Effector CD8-positive, alpha-beta T cell (primary cell): ENCODE data around the gene QARS1.

Source experiments
- DNase-seq: peaks from one replicate; lab custom pipeline; 2025; lab: John Stamatoyannopoulos, UW

The QARS1 gene

DNA sequence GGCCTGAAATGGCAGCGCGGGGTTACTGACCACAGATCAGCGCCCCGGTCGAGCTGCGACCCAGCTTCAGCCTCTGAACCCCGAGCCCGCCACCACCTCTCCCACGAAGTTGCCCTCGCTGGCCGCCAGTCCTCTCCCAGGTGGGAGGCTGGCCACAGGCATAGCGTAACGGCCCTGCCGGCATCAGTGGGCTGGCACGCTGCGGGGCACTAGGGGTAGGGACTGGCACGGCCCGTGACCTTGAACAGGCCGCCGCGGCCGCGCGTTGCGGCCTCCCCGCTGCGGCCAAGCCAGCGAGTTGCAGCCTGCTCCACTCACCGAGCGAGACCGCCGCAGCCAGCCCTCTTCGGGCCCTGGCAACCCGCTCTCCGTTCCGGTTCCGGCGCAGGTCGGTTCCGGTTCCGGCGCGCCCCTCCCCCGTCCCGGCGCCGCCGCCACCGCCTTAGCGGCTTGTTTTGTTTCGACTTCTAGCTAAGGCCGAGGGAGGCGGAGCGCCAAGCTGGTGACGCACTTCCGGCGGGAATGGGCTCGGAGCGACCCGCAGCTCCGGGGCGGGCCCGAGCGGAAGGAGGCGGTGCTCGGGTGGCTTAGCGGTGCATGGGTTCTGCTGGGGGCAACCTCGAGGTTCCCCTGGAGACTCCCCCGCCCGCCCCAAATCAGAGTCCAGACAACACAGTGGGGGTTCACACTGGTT lies 16.0 kb upstream of the QARS1 start, which contains the start of gene USP19:
TSS of gene USP19 (minus strand) at position 386 of the 694 bp plus-strand sequence. CDS start 1,678 bp downstream, outside the sequence.
- DNase-seq, result peak; percentile 89

- DNase-seq, result no peak
Measured at GRCh38 chr3:49120096-49120437, 15.5 kb upstream of the QARS1 start.

GRCh38 chr3:49119439-49119838 lies 14.9 kb upstream of the QARS1 start:
- no peak for DNase-seq

GRCh38 chr3:49119036-49119435 lies 14.5 kb upstream of the QARS1 start:
- no peak for DNase-seq

- no peak for DNase-seq
Measured at GRCh38 chr3:49112262-49112661, 7.7 kb upstream of the QARS1 start.

DNA sequence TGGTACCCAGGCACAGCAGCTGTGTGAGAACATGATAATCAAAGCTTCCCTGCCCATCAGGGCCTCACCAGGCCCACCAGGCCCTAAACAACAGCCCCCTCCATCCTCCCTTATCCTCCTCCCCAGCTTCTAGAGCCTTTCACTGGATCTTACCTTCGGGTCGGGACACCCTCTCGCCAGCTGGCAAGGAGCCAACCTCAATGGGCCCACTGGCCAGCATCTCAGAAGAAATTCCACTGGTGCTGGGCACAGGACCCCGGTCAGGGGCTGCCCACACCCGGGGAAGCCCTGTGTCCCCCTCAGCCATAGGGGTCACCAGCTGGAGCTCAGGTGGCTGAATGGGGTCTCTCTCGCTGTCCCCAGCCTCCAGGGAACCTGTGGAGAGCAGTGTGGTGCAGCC lies 6.8 kb upstream of the QARS1 start:
- no peak for DNase-seq

GRCh38 chr3:49110780-49111179 lies 6.2 kb upstream of the QARS1 start:
- no peak for DNase-seq

- DNase-seq, result no peak
Measured at GRCh38 chr3:49108346-49108745, 3.8 kb upstream of the QARS1 start.

DNA sequence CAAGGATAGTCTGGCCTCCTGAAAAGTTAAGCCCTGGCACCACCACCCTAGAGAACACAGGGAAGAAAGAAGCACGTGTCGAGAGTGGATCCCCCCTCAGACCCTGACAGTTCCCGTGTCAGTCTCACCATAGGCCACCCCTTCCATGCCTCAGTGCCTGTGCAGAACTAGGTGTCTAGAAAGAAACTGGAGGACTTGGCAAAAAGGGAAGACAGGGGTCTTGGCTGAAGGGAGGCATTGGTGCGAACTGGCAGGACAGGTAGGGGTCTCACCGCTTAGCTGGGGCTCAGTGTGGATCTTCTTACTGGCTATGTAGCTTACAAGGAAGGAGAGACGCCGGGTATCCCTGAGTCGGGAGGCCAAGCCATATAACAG lies 518 bp downstream of the QARS1 start:
- no peak for DNase-seq

DNA sequence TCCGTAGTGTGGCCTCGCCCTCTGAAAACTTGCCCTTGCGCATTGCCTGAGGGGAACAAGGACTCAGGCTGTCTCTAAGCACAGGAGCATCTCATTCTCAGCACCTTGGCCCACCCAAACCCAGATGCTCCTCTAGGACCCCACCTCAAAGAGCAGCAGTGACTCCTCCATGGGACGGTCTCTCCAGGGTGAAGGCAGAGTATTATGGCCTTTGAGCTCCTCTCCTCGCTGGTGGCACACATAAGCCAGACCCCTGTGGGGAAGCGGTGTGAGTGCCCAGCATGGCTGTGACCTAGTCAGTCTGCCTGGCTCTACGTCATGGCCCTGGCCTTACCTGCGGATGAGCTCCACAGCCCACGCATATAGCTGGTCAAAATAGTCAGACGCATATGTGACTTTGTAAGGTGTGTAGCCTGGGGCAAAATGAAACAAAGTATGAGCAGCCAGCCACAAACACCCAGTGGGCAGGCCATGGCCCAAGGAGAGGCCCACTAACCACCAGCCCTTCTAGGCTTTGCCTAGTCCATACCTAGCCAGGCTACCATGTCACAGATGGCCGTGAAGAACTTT lies 4.4 kb downstream of the QARS1 start:
- DNase-seq, result no peak

DNA sequence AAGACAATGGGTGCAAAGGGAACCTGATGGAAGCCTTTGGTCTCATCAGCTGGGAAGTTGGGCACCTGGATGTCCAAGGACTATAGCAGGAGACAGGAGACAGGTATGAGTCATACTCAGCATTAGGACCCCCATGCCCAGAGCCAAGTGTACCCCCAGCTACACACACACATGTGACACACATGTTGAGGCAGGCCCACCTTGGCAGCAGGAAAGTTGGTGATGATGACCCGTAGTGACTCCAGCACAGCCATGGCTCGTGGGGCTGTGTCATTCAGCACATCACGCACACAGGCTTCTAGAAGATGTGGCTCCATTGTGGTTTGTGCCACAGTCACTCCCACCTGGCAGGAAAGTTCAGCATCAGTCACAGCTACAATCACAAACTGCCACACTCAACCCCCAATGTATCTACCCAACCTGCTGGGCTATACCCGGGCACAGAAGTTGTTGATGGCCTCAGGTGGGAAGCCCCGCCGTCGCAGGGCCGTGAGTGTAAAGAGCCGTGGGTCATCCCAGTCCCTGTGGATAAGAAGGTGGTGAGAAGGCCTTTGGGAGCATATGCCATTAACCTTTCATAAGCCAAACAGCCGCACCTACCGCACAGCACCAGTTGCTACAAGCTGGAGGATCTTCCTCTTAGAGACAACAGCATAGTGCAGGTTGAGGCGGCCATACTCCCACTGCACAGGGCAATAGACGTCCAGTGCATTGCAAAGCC lies 5.5 kb downstream of the QARS1 start:
- DNase-seq, result no peak

- no peak for DNase-seq
Measured at GRCh38 chr3:49098429-49098828, 6.1 kb downstream of the QARS1 start.

DNA sequence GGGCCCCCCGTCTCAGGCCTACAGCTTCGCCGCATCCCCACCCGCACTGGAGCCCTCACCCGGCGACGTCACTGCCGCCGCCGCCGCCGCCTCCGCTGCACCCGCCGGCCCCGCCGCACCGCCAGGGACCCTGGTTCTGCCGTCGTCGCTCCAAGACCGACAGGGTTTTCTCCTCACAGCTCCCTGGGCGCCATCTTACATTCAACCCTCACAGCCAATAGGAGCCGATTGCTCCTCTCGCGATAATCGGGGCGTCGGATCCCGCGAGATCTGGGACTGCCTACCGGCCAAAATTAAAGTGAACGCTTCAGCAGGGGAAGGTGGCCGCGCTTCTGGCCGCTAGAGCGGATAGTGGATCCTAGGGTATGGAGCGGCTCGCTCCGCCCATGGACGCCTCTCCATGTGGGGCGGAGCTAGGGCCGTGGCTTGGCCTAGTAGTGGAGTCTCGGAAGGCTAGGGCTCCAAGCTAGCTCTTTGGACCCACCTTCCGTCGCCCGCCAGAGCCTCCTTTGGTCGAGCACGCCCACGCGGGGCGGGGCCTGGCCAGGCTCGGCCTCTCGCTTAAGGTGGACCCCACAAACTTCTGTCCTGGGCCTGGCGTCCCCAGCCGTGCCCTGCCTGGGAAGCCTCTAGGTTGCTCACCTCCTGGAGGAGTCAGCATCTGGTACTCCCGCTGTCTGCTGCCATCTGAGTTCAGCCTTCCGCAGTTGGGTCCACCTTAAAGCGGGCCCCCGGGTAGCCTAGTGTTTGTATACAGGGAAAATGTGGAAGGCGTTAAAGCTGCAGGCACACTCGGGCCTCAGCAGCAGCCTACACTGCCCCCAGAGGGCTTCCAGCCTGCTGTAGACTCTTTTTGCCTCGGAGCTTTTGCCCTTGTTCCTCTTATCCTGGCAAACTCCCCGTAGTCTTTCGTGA lies 10.4 kb downstream of the QARS1 start, which contains the start of gene QRICH1:
TSS of gene QRICH1 (minus strand) at position 219 of the 915 bp plus-strand sequence. CDS start 17,054 bp downstream, outside the sequence.
- DNase-seq, result peak; percentile 96

DNA sequence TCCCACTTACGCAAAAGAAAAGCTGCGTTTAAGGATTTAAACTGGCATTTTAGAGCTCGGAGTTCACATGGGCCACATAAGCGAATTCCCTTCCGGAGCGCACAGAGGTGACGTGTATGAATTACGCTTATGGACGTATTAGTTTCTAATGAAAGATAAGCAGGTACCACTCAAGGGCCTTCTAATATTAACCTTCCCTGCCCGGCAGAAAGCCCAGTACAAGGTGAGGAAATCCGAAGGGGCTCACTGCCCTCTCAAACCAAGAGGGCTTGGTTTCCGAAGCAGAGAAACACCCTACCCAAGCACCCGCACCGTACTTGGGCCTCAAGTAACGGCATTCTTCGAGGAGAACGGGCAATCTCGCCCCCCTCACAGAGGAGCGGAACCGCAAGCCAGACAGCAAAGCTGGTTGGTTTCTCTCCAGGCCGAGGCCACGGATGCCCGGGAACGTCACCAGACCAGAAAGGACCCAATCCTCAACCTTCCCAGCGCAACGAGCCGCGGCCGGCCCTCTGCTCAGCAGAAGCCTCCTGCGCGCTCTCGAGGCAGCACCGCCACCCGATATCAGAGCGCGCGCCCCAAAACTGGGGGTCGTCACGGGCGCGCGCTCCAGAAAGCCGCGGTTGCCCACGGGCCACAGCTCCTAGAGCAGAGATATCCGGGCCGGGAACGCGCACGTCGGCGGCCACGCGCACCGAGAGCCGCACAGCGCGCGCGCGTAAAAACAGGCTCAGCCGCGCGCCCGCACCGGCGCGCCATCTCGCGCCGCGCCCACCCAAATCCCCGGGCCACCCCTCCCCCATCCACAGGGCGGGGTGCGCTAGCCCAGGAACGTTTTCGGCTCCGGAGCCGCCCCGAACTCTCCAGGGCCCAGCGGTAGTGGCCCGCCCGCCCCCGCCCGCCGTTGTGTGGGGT lies 11.4 kb downstream of the QARS1 start:
- DNase-seq, result peak; percentile 76

GRCh38 chr3:49081429-49081828 lies 23.1 kb downstream of the QARS1 start:
- DNase-seq, result no peak

DNA sequence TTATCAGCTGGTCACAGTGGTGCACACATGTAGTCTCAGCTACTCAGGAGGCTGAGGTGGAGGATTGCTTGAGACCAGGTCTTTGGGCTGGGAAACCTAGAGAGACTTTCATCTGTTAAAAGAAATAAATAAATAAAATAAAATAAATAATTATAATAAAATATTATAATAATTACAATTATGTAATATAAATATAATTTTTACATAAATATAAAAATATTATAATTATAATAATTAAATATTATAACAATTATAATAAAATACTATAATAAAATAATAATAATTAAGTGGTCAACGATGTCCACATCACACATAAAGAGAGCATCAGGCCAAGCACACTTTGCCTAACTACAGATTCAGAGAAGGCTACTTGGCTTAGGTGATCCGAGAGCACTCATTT lies 25.3 kb downstream of the QARS1 start:
- DNase-seq, result no peak

DNA sequence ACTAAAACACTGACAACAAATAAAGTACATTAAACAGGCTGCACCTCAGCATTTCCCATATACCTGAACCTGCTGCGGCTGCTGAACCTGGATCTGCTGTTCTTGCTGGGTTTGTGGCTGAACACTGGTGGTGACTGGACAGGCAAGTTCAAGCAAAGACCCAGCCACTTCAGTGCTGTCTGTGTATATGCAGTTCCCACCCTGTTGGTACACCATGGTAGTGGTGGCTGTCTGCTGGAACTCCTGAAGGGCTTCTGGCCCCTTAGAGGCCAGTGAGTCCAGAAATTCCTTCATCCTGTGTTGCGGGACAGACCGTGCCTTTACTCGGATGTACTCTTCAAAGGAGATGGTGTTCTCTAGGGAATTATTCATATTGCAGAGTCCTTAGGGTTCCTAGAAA lies 27.9 kb downstream of the QARS1 start:
- no peak for DNase-seq

GRCh38 chr3:49076116-49076515 lies 28.4 kb downstream of the QARS1 start:
- DNase-seq, result no peak

DNA sequence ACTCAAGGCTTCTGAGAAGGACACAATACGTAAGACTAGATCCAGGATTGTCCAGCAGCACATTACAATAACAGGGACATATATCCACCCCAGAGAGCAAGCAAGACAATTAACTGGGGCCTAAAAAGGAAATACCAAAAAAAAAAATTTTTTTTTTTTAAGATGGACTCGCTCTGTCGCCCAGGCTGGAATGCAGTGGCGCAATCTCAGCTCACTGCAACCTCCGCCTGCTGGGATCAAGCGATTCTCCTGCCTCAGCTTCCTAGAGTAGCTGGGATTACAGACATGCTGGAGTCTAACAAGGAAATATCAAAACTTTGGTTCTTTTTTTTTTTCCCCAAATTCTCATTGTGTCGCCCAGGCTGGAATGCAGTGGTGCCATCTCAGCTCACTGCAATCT lies 46.5 kb downstream of the QARS1 start:
- DNase-seq, result no peak

- DNase-seq, result no peak
Measured at GRCh38 chr3:49057268-49057667, 47.3 kb downstream of the QARS1 start.

- no peak for DNase-seq
Measured at GRCh38 chr3:49054344-49054862, 50.2 kb downstream of the QARS1 start.
